DOHH2 (cell line): ENCODE measurements around the gene AFMID.

ENCODE experiments used
- EZH2phosphoT487 ChIP-seq: fragments of 200-600 bp; sonication (generic); IDR thresholded peaks from 2 replicates; pipeline ENCODE4 v1.6.1; 2017; ENCODE audit warnings: borderline replicate concordance, mild to moderate bottlenecking, antibody characterized with exemption, low read length, moderate library complexity, mixed read lengths
- TF ChIP-seq, protein P1 (sequence below): fragments of 200-600 bp; sonication (generic); IDR thresholded peaks from one replicate; pipeline ENCODE4 v1.5.1; 2014; ENCODE audit warnings: antibody characterized with exemption, mild to moderate bottlenecking, low read depth, low read length; ENCODE audit not compliant: poor library complexity, severe bottlenecking

DNA sequence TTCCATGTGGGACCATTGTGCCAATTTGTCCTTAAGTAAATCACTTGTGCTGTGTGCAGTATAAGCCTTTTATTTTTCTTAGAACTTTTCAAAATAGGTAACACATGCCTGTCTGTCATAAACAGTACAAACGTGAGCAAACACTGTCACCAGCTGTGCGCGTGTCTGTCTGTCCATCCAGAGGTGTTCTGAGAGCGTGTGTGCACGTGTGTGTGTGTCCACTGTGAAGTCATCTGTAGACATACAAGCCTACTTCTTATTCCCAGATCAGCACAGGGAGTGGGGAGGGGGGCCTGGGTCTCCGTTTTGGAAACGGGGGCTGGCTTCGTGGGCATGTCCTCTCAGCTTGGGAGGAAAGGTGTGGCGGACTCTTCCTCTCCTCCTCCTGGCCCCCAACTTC is 53.7 kb downstream of the AFMID start:
- TF ChIP-seq, protein P1, sequence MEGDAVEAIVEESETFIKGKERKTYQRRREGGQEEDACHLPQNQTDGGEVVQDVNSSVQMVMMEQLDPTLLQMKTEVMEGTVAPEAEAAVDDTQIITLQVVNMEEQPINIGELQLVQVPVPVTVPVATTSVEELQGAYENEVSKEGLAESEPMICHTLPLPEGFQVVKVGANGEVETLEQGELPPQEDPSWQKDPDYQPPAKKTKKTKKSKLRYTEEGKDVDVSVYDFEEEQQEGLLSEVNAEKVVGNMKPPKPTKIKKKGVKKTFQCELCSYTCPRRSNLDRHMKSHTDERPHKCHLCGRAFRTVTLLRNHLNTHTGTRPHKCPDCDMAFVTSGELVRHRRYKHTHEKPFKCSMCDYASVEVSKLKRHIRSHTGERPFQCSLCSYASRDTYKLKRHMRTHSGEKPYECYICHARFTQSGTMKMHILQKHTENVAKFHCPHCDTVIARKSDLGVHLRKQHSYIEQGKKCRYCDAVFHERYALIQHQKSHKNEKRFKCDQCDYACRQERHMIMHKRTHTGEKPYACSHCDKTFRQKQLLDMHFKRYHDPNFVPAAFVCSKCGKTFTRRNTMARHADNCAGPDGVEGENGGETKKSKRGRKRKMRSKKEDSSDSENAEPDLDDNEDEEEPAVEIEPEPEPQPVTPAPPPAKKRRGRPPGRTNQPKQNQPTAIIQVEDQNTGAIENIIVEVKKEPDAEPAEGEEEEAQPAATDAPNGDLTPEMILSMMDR, result no peak
- no peak for TF ChIP-seq EZH2phosphoT487
